ENCODE data around the gene METTL1. TPM values are rescaled to one million over a fixed set of nuclear protein-coding genes. Genes with fewer than 3 reads are reported as not detected.
"Not testable (repeated sequence)": the region's sequence is repeated elsewhere in the genome, so short reads cannot be mapped to it uniquely, and the experiment has no call there.

METTL1 gene
- total and polyA plus RNA-seq, 7 donors, result 3.8 to 16.7 (median 9.3) TPM

GRCh38 chr12:57724003-57724935, 47.6 kb downstream of the METTL1 start:
- H3K27me3 ChIP-seq, result peaks cover 0 to 41% (median 22%) of the 10 kb centered on the region in 3 donors
- TF ChIP-seq POLR2AphosphoS5 (IDR thresholded peaks at IDR 0.05) (no peak), POLR2A (IDR thresholded peaks at IDR 0.05) (no peak), EP300 (IDR thresholded peaks at IDR 0.05) (no peak)
- TF ChIP-seq, protein P1, sequence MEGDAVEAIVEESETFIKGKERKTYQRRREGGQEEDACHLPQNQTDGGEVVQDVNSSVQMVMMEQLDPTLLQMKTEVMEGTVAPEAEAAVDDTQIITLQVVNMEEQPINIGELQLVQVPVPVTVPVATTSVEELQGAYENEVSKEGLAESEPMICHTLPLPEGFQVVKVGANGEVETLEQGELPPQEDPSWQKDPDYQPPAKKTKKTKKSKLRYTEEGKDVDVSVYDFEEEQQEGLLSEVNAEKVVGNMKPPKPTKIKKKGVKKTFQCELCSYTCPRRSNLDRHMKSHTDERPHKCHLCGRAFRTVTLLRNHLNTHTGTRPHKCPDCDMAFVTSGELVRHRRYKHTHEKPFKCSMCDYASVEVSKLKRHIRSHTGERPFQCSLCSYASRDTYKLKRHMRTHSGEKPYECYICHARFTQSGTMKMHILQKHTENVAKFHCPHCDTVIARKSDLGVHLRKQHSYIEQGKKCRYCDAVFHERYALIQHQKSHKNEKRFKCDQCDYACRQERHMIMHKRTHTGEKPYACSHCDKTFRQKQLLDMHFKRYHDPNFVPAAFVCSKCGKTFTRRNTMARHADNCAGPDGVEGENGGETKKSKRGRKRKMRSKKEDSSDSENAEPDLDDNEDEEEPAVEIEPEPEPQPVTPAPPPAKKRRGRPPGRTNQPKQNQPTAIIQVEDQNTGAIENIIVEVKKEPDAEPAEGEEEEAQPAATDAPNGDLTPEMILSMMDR (IDR thresholded peaks at IDR 0.05), result no peak
- 74 to 89% methylated on average over 12 of the region's 12 CpGs for WGBS, 2 donors
- DNase-seq, result no peak
- intact Hi-C loops (cut with DNase I), result no loop called here
- peaks cover 0 to 21% (median 17%) of the 10 kb centered on the region in 4 donors for H3K4me1 ChIP-seq
- no peak overlapping the region for H3K4me3 ChIP-seq
- peaks cover 4 to 31% (median 16%) of the 10 kb centered on the region in 4 donors for H3K36me3 ChIP-seq
- no peaks in the 10 kb centered on the region for H3K9me3 ChIP-seq
- H3K27ac ChIP-seq, result no peak overlapping the region

- intact Hi-C loops (cut with DNase I), result no loop called here
- Histone ChIP-seq H3K36me3 (peaks cover 9 to 37% (median 22%) of the 10 kb centered on the region in 4 donors), H3K4me3 (no peak overlapping the region), H3K9me3 (no peaks in the 10 kb centered on the region), H3K27ac (no peak overlapping the region), H3K4me1 (peaks cover 0 to 21% (median 17%) of the 10 kb centered on the region in 4 donors), H3K27me3 (peaks cover 0 to 41% (median 22%) of the 10 kb centered on the region in 3 donors)
- WGBS, 2 donors, result 56 to 76% methylated on average over 2 of the region's 2 CpGs
- no peak for DNase-seq
- TF ChIP-seq POLR2A (IDR thresholded peaks at IDR 0.05) (no peak), POLR2AphosphoS5 (IDR thresholded peaks at IDR 0.05) (no peak), EP300 (IDR thresholded peaks at IDR 0.05) (no peak)
- TF ChIP-seq, protein P1 (IDR thresholded peaks at IDR 0.05), result no peak
Measured at GRCh38 chr12:57723630-57723962, 48.3 kb downstream of the METTL1 start.

DNA sequence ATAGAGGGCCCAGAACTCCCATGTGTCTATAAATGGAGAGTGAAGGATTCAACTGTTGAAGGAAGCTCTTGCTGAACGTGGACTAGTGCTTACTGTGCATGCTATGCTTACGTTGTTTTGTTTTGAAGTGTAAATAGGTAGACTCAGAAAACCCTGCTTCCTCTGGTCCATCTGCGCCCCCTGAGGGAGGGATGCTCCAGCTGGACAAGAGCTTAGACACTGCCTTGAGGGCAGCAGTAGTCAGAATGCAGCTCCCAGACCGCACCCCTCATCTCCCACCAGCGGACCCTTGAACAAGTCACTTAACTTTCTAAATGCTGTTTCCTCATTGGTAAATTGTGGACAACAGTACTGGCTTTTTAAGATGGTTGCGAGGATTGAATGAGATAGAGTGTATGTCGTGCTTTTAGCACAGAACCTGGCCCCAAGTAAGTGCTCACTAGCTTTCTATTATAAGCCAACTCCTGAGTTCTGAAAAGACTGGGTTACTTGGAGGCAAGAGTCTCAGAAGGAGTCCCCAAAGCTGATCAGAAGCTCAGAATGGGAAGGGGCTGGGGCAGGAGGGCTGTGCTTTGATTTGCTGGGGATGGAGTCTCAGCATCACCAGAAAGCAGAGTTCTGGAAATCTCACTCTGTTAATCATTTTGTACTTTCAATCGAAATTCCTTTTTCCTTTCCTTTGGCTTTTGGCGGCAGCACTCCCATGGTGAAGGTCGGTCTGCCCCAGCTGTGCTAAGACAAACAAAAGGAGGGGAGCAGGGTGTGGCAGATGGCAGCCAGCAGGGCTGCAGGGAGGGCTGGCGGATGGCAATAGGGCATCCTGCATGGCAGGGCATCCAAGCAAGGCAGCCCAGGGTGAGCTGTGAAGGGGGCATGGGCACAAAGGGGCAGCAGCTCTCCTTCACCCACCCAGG, 48.9 kb downstream of the METTL1 start:
- peaks cover 0 to 38% (median 21%) of the 10 kb centered on the region in 3 donors for H3K27me3 ChIP-seq
- peaks cover 0 to 21% (median 17%) of the 10 kb centered on the region in 4 donors for H3K4me1 ChIP-seq
- no peak for DNase-seq
- TF ChIP-seq POLR2A (IDR thresholded peaks at IDR 0.05), result no peak
- no peak for TF ChIP-seq EP300 (IDR thresholded peaks at IDR 0.05)
- TF ChIP-seq, protein P1 (IDR thresholded peaks at IDR 0.05), result no peak
- TF ChIP-seq POLR2AphosphoS5 (IDR thresholded peaks at IDR 0.05), result no peak
- intact Hi-C loops (cut with DNase I), result no loop called here
- peaks cover 15 to 44% (median 29%) of the 10 kb centered on the region in 4 donors for H3K36me3 ChIP-seq
- no peak overlapping the region for H3K27ac ChIP-seq
- H3K4me3 ChIP-seq, result no peak overlapping the region
- no peaks in the 10 kb centered on the region for H3K9me3 ChIP-seq
- WGBS, 2 donors, result 53 to 70% methylated on average over 11 of the region's 11 CpGs

GRCh38 chr12:57721846-57722608, 49.9 kb downstream of the METTL1 start:
- H3K36me3 ChIP-seq, result peaks cover 16 to 53% (median 37%) of the 10 kb centered on the region in 4 donors

More at GRCh38 chr12:57721846-57722608, 49.9 kb downstream of the METTL1 start:
- H3K27ac ChIP-seq; H3K4me3 ChIP-seq; DNase-seq; H3K9me3 ChIP-seq; intact Hi-C loops (cut with DNase I): not testable (repeated sequence)
- WGBS, 2 donors, result 96% methylated on average over 16 of the region's 16 CpGs
- peaks cover 0 to 28% (median 11%) of the 10 kb centered on the region in 3 donors for H3K27me3 ChIP-seq
- H3K4me1 ChIP-seq, result peaks cover 0 to 15% (median 12%) of the 10 kb centered on the region in 4 donors

All from sigmoid colon (tissue), 7 donors.